Gastroesophageal sphincter (tissue), 4 donors: ENCODE data around the gene EFTUD2. TPM values are rescaled to one million over a fixed set of nuclear protein-coding genes. Genes with fewer than 3 reads are reported as not detected.

Experiments
- ATAC-seq: fragments of 150-250 bp; one replicate; pipeline ENCODE4 v1.9.1; 2016; ENCODE audit warnings: mild to moderate bottlenecking, moderate library complexity
- H3K27ac ChIP-seq, 4 donors: fragments of 200-600 bp; sonication (generic) in 3 of 4; 1 replicate in 3 of 4; 2 replicates in 1 of 4; pipeline ENCODE4 v1.5.1; 2016 to 2019
- H3K27me3 ChIP-seq: fragments of 200-600 bp; sonication (generic); one replicate; pipeline ENCODE4 v1.5.1; 2019
- H3K36me3 ChIP-seq, 2 donors: fragments of 200-600 bp; sonication (generic); one replicate each; pipeline ENCODE4 v1.5.1; 2019; ENCODE audit warnings: control low read depth in 1 of 2
- H3K4me1 ChIP-seq, 3 donors: fragments of 200-600 bp; sonication (generic); 1 replicate in 2 of 3; 2 replicates in 1 of 3; pipeline ENCODE4 v1.5.1; 2016 to 2019; ENCODE audit warnings: control low read depth in 2 of 3
- H3K4me3 ChIP-seq, 2 donors: fragments of 200-600 bp; sonication (generic); one replicate each; pipeline ENCODE4 v1.5.1; 2019; ENCODE audit warnings: mild to moderate bottlenecking in 1 of 2, moderate library complexity in 1 of 2
- H3K9me3 ChIP-seq, 3 donors: fragments of 200-600 bp; sonication (generic); one replicate each; pipeline ENCODE4 v1.5.1; 2017 to 2019; ENCODE audit warnings: control low read depth in 2 of 3
- CTCF ChIP-seq, 4 experiments: fragments of 200-600 bp in 2 of 4; fragments of 450-650 bp in 2 of 4; sonication (generic) in 1 of 4; IDR thresholded peaks; one replicate each; pipeline ENCODE4 v1.5.1; 2017 to 2019; ENCODE audit warnings: antibody characterized with exemption in 4 of 4, mild to moderate bottlenecking in 2 of 4, moderate library complexity in 2 of 4
- EP300 ChIP-seq: sonication (generic); formaldehyde crosslinking; IDR thresholded peaks from one replicate; pipeline ENCODE4 v1.6.1; 2017; ENCODE audit warnings: antibody characterized with exemption, mild to moderate bottlenecking
- POLR2A ChIP-seq, 2 donors: fragments of 450-650 bp; IDR thresholded peaks; one replicate each; pipeline ENCODE4 v1.6.1; 2017; ENCODE audit warnings: antibody characterized with exemption in 2 of 2, mild to moderate bottlenecking in 2 of 2, moderate library complexity in 1 of 2
- POLR2AphosphoS5 ChIP-seq: sonication (generic); formaldehyde crosslinking; IDR thresholded peaks from one replicate; pipeline ENCODE4 v1.6.1; 2017; ENCODE audit warnings: antibody characterized with exemption
- WGBS, 2 donors: methylation state at CpG; one replicate each; pipeline ENCODE4 v1.1.5; 2018; ENCODE audit warnings: low coverage in 1 of 2; 5-methylcytosine and 5-hydroxymethylcytosine counted together
- total RNA-seq, 4 donors: library from RNA; depleted of rRNA; stranded (reverse); fragments of >200 nt; gene quantifications; one replicate each; pipeline ENCODE4 v1.1.0, GENCODE V29; 2016

Gene EFTUD2
- total RNA-seq, 4 donors from 2014 or later: 45.1 to 71.2 (median 57.8) TPM

- Histone ChIP-seq H3K9me3 (no peaks in the 10 kb centered on the region), H3K36me3 (no peaks in the 10 kb centered on the region), H3K27me3 (no peaks in the 10 kb centered on the region), H3K4me3 (no peak overlapping the region), H3K4me1 (no peaks in the 10 kb centered on the region), H3K27ac (no peak overlapping the region)
- WGBS, 2 donors: 100% methylated on average over 1 of the region's 34 CpGs; no CpG with 5 or more reads in 1 of the 2 donors
- ATAC-seq: no peak
- TF ChIP-seq POLR2AphosphoS5 (no peak), POLR2A (IDR thresholded peaks at IDR 0.05) (no peak), CTCF (IDR thresholded peaks at IDR 0.05) (no peak), EP300 (no peak)
Observed at GRCh38 chr17:44933824-44934744, 34.8 kb upstream of the EFTUD2 start.

DNA sequence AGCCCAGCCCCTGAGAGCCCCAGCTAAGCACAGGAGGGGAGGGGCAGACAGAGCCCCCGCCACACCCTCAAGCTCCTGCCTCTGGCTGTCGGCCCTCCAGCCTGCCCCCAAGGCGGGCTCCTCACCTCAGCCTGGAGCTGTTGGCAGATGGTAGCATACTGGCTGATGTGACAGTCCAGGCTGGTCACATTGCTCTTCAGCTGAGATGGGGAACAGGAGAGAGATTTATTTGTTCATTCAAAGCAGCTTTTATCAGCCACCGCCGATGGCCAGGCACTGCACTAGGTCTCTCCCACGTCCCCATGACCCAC lies 33.5 kb upstream of the EFTUD2 start:
- Histone ChIP-seq H3K27ac (no peak overlapping the region), H3K27me3 (no peaks in the 10 kb centered on the region), H3K4me1 (no peaks in the 10 kb centered on the region), H3K9me3 (no peaks in the 10 kb centered on the region), H3K4me3 (no peak overlapping the region), H3K36me3 (no peaks in the 10 kb centered on the region)
- no peak for TF ChIP-seq POLR2AphosphoS5
- TF ChIP-seq CTCF (IDR thresholded peaks at IDR 0.05): no peak
- no peak for TF ChIP-seq EP300
- no peak for TF ChIP-seq POLR2A (IDR thresholded peaks at IDR 0.05)
- ATAC-seq: no peak
- WGBS, 2 donors: no CpG with 5 or more reads among the region's 6 CpGs

DNA sequence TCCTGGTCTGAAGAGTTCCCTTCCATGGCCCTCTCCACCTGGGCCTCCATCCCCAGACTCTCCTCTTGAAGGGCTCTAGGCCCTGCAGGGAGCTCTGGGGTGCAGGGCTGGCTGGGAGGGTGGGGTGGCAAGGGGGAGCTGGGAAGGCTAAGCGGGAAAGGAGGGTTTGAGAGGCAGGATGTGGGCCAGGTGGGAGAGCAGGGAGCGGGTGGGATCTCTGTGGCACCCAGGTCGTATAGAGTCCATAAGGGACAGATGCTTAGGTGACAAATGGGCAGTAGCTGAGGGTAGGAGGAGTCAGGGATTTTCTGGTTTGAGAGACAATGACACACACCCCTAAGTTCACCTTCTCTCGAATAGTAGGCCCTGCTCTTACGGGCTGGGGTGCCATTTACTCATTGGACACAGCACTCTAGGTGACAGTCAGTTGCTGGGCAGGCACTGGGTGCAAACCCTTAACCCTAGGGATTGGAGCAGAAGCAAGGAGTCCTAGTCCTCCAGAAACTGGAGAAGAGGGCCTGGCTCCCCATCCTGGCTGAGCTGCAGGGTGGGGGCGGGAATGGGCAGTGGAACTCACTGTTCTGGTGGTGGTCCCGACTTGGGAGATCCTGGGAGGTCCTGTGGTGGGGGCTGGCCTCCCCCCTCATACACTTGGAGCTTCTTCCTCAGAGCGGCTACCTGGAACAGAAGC lies 33.0 kb upstream of the EFTUD2 start:
- Histone ChIP-seq H3K4me1 (no peaks in the 10 kb centered on the region), H3K27ac (no peak overlapping the region), H3K27me3 (no peaks in the 10 kb centered on the region), H3K36me3 (no peaks in the 10 kb centered on the region), H3K4me3 (no peak overlapping the region), H3K9me3 (no peaks in the 10 kb centered on the region)
- TF ChIP-seq CTCF (IDR thresholded peaks at IDR 0.05) (no peak), POLR2AphosphoS5 (no peak), POLR2A (IDR thresholded peaks at IDR 0.05) (no peak), EP300 (no peak)
- WGBS, 2 donors: 100% methylated on average over 1 of the region's 8 CpGs; no CpG with 5 or more reads in 1 of the 2 donors
- no peak for ATAC-seq

GRCh38 chr17:44931376-44931775 lies 32.1 kb upstream of the EFTUD2 start:
- no peaks in the 10 kb centered on the region for H3K4me1 ChIP-seq
- no peak for ATAC-seq
- H3K36me3 ChIP-seq: no peaks in the 10 kb centered on the region
- H3K9me3 ChIP-seq: no peaks in the 10 kb centered on the region
- no peak overlapping the region for H3K27ac ChIP-seq
- TF ChIP-seq CTCF (IDR thresholded peaks at IDR 0.05): no peak
- TF ChIP-seq EP300: no peak
- no peak for TF ChIP-seq POLR2AphosphoS5
- TF ChIP-seq POLR2A (IDR thresholded peaks at IDR 0.05): no peak
- H3K4me3 ChIP-seq: no peak overlapping the region
- WGBS, 2 donors: 87 to 93% methylated on average over 3 to 5 of the region's 5 CpGs
- no peaks in the 10 kb centered on the region for H3K27me3 ChIP-seq
